GM18508 (cell line): Measurements from ENCODE around the gene RETREG1.

Experiments used
- ATAC-seq: cut with Tn5 transposase; IDR thresholded peaks from one replicate; pipeline ENCODE4 v1.9.1; 2021; ENCODE audit warnings: moderate number of reproducible peaks; ENCODE audit not compliant: insufficient read depth, unreplicated experiment

RETREG1 gene

GRCh38 chr5:16588434-16589214, 28.2 kb downstream of the RETREG1 start:
- no peak for ATAC-seq

DNA sequence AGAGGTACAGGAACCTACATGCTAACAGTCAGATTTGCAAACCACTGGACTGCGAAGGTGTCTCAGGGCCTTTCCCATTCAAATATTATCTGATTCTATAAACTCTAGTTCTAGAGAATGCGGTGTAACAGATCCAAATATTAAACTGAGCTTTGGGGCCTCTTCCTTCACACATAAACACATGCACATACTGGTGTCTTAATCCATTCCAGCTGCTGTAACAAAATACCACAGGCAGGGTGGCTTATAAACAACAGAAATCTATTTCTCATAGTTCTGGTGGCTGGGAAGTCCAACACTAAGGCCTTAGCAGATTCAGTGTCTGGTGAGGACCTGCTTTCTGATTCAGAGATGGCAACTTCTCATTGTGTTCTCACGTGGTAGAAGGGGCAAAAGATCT, 30.2 kb downstream of the RETREG1 start:
- ATAC-seq: no peak

GRCh38 chr5:16585041-16585667, 31.6 kb downstream of the RETREG1 start:
- ATAC-seq: no peak

DNA sequence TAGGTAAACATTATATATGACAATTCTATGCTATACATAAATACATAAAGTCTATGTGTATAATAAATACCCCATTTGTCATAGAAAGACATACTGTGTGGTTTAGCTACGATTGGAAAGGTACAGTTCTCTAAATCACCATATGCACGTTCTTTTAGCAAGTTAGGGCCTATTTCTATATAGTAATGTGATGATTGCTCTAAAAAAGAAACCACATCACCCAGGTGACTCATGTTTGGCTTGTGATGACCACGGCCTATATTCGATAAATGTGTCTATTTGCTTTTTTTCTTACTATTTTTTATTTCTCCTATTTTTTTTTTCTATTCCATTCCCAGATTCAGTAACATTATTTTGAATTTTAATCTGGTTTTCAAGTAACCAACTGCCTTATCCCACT, 34.7 kb downstream of the RETREG1 start:
- no peak for ATAC-seq

DNA sequence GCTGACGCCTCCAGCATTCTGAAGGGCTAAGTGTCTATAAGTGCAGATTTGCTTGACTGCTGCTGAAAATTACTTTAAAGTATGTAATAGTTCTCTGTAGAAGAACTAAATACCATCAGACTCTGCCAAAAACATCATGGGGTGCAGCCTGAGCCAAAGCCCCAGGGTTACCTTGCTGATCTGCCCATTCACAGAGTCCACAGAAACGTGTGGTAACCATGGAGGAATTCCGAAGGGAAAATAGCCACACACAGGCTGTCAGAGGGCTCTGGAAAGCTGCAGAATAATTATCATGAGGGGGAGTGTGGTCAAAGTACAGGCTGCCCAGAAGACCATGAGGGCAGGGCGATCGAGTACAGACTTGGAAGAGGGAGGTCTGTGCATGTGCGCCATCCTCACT, 36.4 kb downstream of the RETREG1 start:
- no peak for ATAC-seq

DNA sequence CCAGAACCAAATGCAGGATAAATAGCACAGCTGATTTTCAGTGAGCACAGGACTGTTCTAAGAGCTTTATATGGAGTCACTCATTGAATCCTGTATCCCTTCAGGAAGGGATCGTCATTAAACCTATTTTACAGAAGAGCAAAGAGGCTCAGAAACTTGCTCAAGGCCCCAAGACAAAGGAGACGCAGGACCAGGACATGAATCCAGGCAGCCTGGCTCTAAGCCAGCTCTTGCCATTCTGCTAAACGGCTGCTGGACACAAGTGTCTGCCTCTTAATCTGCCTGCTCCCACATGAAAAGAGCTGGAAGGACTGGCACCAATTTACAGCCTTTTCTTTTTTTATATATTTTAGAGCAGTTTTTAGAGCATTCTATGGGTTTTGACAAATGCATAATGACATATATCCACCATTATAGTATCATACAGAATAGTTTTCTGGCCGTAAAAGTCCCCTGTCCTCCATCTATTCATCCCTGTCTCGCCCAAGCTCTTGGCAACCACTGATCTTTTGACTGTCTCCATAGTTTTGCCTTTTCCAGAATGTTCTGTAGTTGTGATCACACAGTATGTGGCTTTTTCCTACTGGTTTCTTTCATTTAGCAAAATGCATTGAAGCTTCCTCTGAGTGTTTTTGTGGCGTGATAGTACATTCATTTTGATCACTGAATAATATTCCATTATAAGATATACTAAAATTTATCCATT, 37.5 kb downstream of the RETREG1 start:
- no peak for ATAC-seq

GRCh38 chr5:16578474-16578883, 38.3 kb downstream of the RETREG1 start:
- no peak for ATAC-seq

GRCh38 chr5:16577677-16578076, 39.1 kb downstream of the RETREG1 start:
- ATAC-seq: no peak

DNA sequence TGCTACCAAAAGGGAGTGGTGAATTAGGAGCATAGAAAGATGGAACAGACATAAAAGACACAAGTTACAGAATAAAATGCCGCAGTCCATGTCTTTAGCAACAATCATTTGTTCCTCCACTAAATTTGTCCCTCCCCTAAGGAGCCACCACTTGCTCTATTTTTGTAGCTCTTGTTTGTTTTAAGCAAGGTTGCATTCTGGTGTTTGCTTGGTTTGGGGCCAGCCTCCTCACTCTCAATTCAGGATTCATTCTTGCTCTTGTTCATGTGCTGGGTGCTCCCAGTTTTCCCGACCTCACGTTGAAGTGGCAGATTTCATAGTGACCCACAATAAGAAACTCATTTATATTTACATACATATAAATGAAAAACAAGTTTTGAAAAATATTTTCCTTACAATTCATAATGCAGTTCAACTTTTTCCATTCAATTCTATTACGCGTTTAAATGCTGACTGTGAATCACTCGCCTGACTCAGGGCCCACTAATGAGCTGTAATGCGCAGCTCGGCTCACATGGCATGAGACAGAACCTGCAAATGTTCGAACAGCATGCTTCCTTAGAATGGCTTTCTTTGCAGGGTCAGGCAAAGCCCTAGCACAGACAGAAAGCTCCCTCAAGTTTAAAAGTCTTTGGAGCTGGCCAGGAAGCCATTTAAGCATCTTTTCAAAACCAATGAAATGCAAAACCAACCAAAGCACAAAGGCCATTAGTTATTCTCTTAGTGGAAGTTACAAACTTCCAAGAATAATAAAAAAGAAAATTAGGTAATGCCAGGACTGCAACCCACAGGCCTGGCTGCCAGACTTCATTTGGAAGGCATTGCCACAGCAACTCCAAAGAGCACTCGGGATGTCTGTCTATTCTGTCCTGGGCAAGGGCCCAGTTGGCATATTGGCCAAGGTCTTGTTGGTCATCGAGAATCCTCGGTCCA, 41.7 kb downstream of the RETREG1 start:
- ATAC-seq: no peak

DNA sequence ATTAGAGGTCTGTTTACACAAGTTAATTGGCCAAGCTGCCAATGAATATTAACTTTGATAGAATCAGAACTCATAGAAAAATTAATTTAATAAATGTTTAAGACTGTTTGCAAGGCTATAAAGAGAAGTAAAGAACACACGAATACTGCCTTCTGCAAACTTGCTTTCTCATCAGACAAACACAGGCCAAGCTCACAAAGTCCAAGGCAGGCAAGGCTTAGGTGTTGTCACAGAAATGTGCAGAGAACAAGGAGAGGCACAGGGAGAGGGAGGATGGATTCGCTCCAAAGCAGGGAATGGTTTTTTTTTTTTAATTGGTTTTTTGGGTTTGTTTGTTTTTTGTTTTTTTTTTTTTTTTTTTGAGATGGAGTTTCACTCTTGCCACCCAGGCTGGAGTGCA, 43.4 kb downstream of the RETREG1 start:
- no peak for ATAC-seq

GRCh38 chr5:16572289-16573015, 44.3 kb downstream of the RETREG1 start:
- no peak for ATAC-seq

DNA sequence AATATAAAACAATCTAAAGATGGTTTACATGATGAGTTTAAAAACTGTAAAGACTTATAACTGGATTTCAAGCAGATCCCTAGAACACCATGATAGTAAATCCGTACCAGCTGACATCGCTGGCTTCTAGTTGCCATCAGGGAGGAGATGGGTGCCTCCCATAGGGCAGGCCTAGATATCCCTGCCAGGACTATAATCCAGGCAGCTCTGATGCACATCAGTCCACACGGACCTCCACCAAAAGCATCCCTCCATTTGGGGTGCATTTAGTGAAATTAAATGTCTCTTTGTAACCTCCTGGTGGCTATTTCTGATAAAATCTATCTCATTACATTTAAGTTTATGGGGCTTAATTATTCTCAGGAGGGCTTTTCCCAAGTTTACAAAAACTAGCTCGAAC, 45.8 kb downstream of the RETREG1 start:
- ATAC-seq: no peak

- no peak for ATAC-seq
Observed at GRCh38 chr5:16570121-16570815, 46.5 kb downstream of the RETREG1 start.

DNA sequence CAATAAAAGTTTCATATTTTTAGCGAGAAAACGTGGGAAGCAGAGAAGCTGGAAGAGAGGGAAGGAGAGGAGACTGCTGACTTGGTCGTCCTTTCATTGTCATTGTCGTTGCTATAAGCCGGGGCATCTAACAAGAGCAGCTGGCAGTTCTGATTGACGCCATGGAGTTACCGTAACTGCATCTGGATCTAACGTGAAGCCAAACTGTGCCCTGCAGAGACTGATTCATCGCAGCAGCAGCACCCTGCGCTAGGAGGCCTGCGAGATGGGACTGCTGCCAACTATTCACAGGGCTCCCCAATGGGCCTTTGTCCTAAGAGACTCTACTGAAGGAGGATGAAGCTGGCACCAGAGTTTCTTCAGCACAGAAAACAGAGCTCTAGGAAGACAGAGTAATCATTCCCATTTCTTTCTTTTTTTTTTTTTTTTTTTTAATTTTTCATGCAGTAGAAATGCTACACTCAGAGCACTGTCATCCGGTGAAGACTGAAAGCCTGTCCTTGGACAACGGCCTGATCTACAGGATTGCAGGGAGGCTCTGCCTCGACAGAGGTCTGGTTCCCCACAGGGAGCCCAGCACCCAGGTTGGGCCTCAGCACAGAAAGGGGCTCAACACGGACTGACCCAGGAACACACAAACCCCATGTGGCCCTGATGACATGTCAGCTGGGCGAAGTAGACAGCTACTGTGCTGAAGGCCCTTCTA, 47.8 kb downstream of the RETREG1 start:
- ATAC-seq: no peak

DNA sequence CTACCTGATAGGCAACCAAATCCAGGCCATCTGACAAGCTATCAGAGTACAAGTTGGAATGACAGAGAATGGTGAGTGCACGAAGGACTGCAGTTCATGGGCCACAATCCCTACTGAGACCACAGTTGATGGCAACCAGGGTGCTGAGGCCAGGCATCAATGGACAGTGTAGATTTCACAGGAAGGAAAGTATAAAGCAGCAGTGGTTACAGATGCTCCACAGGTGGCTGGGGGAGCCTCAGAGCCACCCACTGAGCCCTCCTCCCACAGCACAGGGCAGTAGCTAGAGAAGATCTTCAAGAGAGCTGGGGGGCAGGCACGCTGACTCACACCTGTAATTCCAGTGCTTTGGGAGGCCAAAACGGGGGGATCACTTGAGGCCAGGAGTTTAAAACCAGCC, 49.4 kb downstream of the RETREG1 start:
- ATAC-seq: no peak

DNA sequence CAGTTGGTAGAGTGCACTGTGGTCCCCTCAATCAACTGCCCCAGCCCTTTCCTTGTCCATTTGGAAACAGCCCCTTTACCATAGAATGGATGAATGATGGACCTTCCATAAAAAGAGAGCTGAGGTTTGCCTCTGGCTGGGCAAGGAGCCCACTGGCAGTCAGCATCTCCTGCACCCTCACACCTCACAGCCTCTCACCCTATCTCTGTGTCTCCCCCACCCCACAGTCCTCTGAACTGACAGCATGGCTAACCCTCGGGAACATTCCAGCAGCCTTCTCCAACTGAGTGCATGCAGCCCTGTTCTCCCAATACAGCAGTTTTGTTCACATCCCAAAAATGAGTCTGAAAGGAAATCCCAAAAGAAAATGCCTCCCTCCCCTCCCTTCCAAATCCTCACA, 51.7 kb downstream of the RETREG1 start:
- ATAC-seq: no peak

- no peak for ATAC-seq
Observed at GRCh38 chr5:16564248-16564867, 52.4 kb downstream of the RETREG1 start.

DNA sequence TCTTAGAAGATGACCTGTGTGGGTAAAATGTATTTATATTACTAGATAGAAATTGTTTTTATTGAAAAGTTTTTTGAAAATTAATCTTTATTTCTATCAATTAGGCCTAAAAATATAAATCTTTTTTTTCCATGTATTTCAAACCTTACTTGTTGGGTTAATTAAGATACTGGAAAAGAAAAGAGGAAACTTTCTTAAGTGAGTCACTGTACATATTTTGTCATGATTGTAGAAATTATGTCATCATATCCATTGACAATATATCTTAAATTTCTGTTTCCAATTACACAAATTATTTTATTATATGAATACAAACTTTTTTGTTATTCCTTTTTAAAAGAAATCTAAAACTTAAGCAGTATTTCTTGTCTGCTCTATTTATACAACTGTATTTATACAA, 53.1 kb downstream of the RETREG1 start:
- no peak for ATAC-seq
